Heart left ventricle (tissue), 13 donors: ENCODE measurements around the gene ZNF605.

Experiments
- CTCF ChIP-seq, 12 donors: fragments of 200-600 bp; sonication (generic) in 4 of 12; IDR thresholded peaks; one replicate each; pipeline versions ENCODE4 v1.5.0 to v1.8.0; 2018 to 2022; ENCODE audit warnings: antibody characterized with exemption in 12 of 12, mild to moderate bottlenecking in 5 of 12
- POLR2A ChIP-seq, 2 donors: fragments of 450-650 bp; IDR thresholded peaks; one replicate each; pipeline ENCODE4 v1.6.1; 2017; ENCODE audit warnings: antibody characterized with exemption in 2 of 2, mild to moderate bottlenecking in 2 of 2, moderate library complexity in 2 of 2
- donor health status: ischemic (EF 13 %, LVEDD 7.1; RV severe dilation, severe dysfunction).
- donor health status: DM: no; HTN: yes; CAD: no.
- donor health status: DM: no; HTN: no; CAD: no.
- donor health status: ischemic (EF 25% LVEDD 6.9; RV normal size, moderate dysfunction).
- donor health status: ischemic (EF 25% LVEDD 5.7; RV mildly dilated, moderate dysfunction).
- donor health status: ischemic (EF 35%, LVEDD 5.7; RV mildly dilated, moderate dysfunction).
- donor health status: nonischemic (EF 11% LVEDD 7.7; RV severe dilation, severe dysfunction).
- donor health status: DM: yes; HTN: yes; CAD: no.
- donor health status: PGD.
- donor health status: ischemic (EF 29% LVEDD 5.4; RV normal size, mild dysfunction).
- donor health status: nonischemic (EF 23%, LVEDD 6.1; RV moderate dilation, normal function).

GRCh38 chr12:132925597-132926414 lies 30.3 kb downstream of the ZNF605 start:
- TF ChIP-seq CTCF (IDR thresholded peaks at IDR 0.05) (no peak), POLR2A (IDR thresholded peaks at IDR 0.05) (no peak)
